HepG2 (cell line): ENCODE data around the gene EIF2AK2. TPM values are rescaled to one million over a fixed set of nuclear protein-coding genes. Genes with fewer than 3 reads are reported as not detected.

Experiments used
- CEBPG ChIP-seq: IDR thresholded peaks from 2 replicates; pipeline ENCODE4 v1.6.1; 2016
- CENPBD1 ChIP-seq: sonication (generic); formaldehyde crosslinking; IDR thresholded peaks from 2 replicates; pipeline ENCODE4 v1.8.0; 2022; ENCODE audit warnings: missing genetic modification reagents, low read depth, mild to moderate bottlenecking, borderline replicate concordance
- FOXO1 ChIP-seq: sonication (generic); formaldehyde crosslinking; IDR thresholded peaks from 2 replicates; pipeline ENCODE4 v1.4.0; 2020; ENCODE audit warnings: missing genetic modification reagents
- KLF15 ChIP-seq: sonication (generic); formaldehyde crosslinking; IDR thresholded peaks from 2 replicates; pipeline ENCODE4 v1.8.1; 2023; ENCODE audit warnings: borderline replicate concordance, mild to moderate bottlenecking, inconsistent platforms, missing genetic modification reagents, mixed read lengths
- KMT2B ChIP-seq: IDR thresholded peaks from 2 replicates; pipeline ENCODE4 v1.6.1; 2016; ENCODE audit warnings: missing genetic modification reagents, missing compliant biosample characterization
- MLX ChIP-seq: IDR thresholded peaks from 2 replicates; pipeline ENCODE4 v1.6.1; 2016
- RBFOX2 ChIP-seq: fragments of 200-400 bp; formaldehyde crosslinking; IDR thresholded peaks from 2 replicates; pipeline ENCODE4 v1.6.1; 2017; ENCODE audit warnings: low read depth, mild to moderate bottlenecking, low read length
- SMC3 ChIP-seq: IDR thresholded peaks from 2 replicates; pipeline ENCODE4 v1.6.1; 2011; ENCODE audit warnings: low read length, improper control_type of control experiment
- SP1 ChIP-seq, 2 experiments: fragments of 450-650 bp in 1 of 2; sonication (generic) in 1 of 2; formaldehyde crosslinking in 1 of 2; IDR thresholded peaks; 2 replicates each; pipeline versions ENCODE4 v1.4.0 to v1.6.1; 2016 to 2020; ENCODE audit warnings: missing genetic modification reagents in 1 of 2
- TIGD3 ChIP-seq: sonication (generic); formaldehyde crosslinking; IDR thresholded peaks from 2 replicates; pipeline ENCODE4 v1.5.1; 2020; ENCODE audit warnings: mild to moderate bottlenecking, missing genetic modification reagents, borderline replicate concordance
- ZBTB40 ChIP-seq, 2 experiments: fragments of 450-650 bp in 1 of 2; sonication (generic) in 1 of 2; formaldehyde crosslinking in 1 of 2; IDR thresholded peaks; 2 replicates each; pipeline versions ENCODE4 v1.6.1 to v1.8.0; 2016 to 2022; ENCODE audit warnings: antibody characterized with exemption in 1 of 2, mild to moderate bottlenecking in 1 of 2, missing genetic modification reagents in 1 of 2
- ZNF484 ChIP-seq: sonication (generic); formaldehyde crosslinking; IDR thresholded peaks from 2 replicates; pipeline ENCODE4 v1.5.1; 2020; ENCODE audit warnings: mild to moderate bottlenecking, low read depth, missing genetic modification reagents, borderline replicate concordance
- ZNF614 ChIP-seq: IDR thresholded peaks from 2 replicates; pipeline ENCODE4 v1.6.1; 2018; ENCODE audit warnings: missing biosample characterization, missing genetic modification reagents, inconsistent platforms, borderline replicate concordance
- ZNF710 ChIP-seq: sonication (generic); formaldehyde crosslinking; IDR thresholded peaks from 2 replicates; pipeline ENCODE4 v1.5.0; 2020; ENCODE audit warnings: mild to moderate bottlenecking, missing genetic modification reagents, borderline replicate concordance
- polyA plus RNA-seq, 8 experiments: library from polyadenylated mRNA; depleted of rRNA in 3 of 8; stranded (reverse) in 7 of 8; unstranded in 1 of 8; fragments of >200 nt; fragmentation: Illumina TruSeq in 4 of 8; extraction: Trizol in 4 of 8; gene quantifications; 2 replicates each; pipeline versions ENCODE4 v1.2.1 to v1.2.3, GENCODE V29; 2011 to 2016; ENCODE audit warnings: low read depth in 4 of 8, missing spikeins in 1 of 8, mixed read lengths in 1 of 8; ENCODE audit not compliant: insufficient read depth in 1 of 8
- total RNA-seq, 5 experiments: library from RNA; depleted of rRNA; stranded (reverse); fragments of >200 nt; fragmentation: Illumina TruSeq; extraction: Trizol; gene quantifications; 2 replicates each; pipeline ENCODE4 v1.2.3, GENCODE V29; 2016; ENCODE audit warnings: low read depth in 1 of 5

Gene EIF2AK2
- total and polyA plus RNA-seq, 2 of the 13 experiments (the other 11 are each of a cell fraction or from before 2014, with no cell fraction given), result 10.2 to 26.1 TPM

GRCh38 chr2:37196320-37197195 is 39.8 kb upstream of the EIF2AK2 start, which contains the start of gene CEBPZOS (continued):
- TF ChIP-seq CEBPG (CRISPR knock-in tag), result peak; percentile 43
- no peak for TF ChIP-seq CENPBD1 (CRISPR knock-in tag)
- peak; percentile 78; the same call in 1 of the 2 replicates for TF ChIP-seq ZNF484 (CRISPR knock-in tag)
- no peak for TF ChIP-seq MLX (CRISPR knock-in tag)
- peak; percentile 87; the same call in 1 of the 2 replicates for TF ChIP-seq ZNF710 (CRISPR knock-in tag)
- peak; percentile 48; the same call in 1 of the 2 replicates for TF ChIP-seq ZNF614 (CRISPR knock-in tag)
- TF ChIP-seq KLF15 (CRISPR knock-in tag), result peak; percentile 68; the same call in 1 of the 2 replicates
- peak; percentile 87 for TF ChIP-seq KMT2B (CRISPR knock-in tag)
- peak; percentile 98 for TF ChIP-seq RBFOX2
- TF ChIP-seq SP1 (IDR thresholded peaks at IDR 0.05), result no peak
- peak; percentile 73 for TF ChIP-seq SP1 (CRISPR knock-in tag; IDR thresholded peaks at IDR 0.05)
- TF ChIP-seq FOXO1 (CRISPR knock-in tag), result peak; percentile 72
- TF ChIP-seq ZBTB40 (IDR thresholded peaks at IDR 0.05), result no peak
- TF ChIP-seq ZBTB40 (CRISPR knock-in tag; IDR thresholded peaks at IDR 0.05), result peak; percentile 94
- no peak for TF ChIP-seq SMC3
- peak; percentile 99 for TF ChIP-seq TIGD3
